ENCODE measurements around the gene OTULIN. TPM values are rescaled to one million over a fixed set of nuclear protein-coding genes. Genes with fewer than 3 reads are reported as not detected.

OTULIN gene
- total and polyA plus RNA-seq, 2 of the 13 experiments (the other 11 are each of a cell fraction or from before 2014, with no cell fraction given): 7.0 to 34.8 TPM

GRCh38 chr5:14679595-14679994 is 15.1 kb downstream of the OTULIN start:
- Histone ChIP-seq H3K4me1 (ENCODE audit: insufficient read depth, low read length) (no peaks in the 10 kb centered on the region), H3K27ac (ENCODE audit: extremely low read length, insufficient read depth, low read length) (no peak overlapping the region), H3K79me2 (ENCODE audit: insufficient read depth, low read length) (peaks cover 31% of the 10 kb centered on the region), H2AFZ (ENCODE audit: low read length) (no peak overlapping the region), H3K4me2 (ENCODE audit: low read depth, low read length) (no peak overlapping the region), H3K9ac (ENCODE audit: insufficient read depth, low read depth, low read length) (no peak overlapping the region), H3K9me3 (ENCODE audit: low read length) (no peaks in the 10 kb centered on the region), H4K20me1 (ENCODE audit: insufficient read depth, low read length) (no peaks in the 10 kb centered on the region), H3K36me3 (replicated peaks in 1 of 2; ENCODE audit: control insufficient read depth in 1 of 2, insufficient read depth in 2 of 2, low read length in 2 of 2) (peaks cover 23 to 78% of the 10 kb centered on the region in 2 experiments), H3K27me3 (ENCODE audit: control insufficient read depth in 1 of 2, insufficient read depth in 2 of 2, low read length in 2 of 2) (no peaks in the 10 kb centered on the region), H3K4me3 (replicated peaks in 1 of 3; ENCODE audit: insufficient read depth in 1 of 3, low read depth in 2 of 3, low read length in 3 of 3) (no peak overlapping the region)
- TF ChIP-seq NR1H2 (CRISPR knock-in tag; IDR thresholded peaks at IDR 0.05; ENCODE audit: borderline replicate concordance, low read depth) (no peak), GTF2F1 (IDR thresholded peaks at IDR 0.05; ENCODE audit: low read length) (no peak), GMEB2 (CRISPR knock-in tag; IDR thresholded peaks at IDR 0.05; ENCODE audit: low read depth) (no peak), TMF1 (CRISPR knock-in tag; IDR thresholded peaks at IDR 0.05; ENCODE audit: low read depth) (no peak)
- DNase-seq (ENCODE audit: low spot score): no peak
- no peak for ATAC-seq
- intact Hi-C loops (cut with micrococcal nuclease; ENCODE audit: unreplicated experiment): no loop called here
- in situ Hi-C loops (cut with HindIII; ENCODE audit: extremely low pct_ligation_motif_present, low pct_unique_long_range_greater_than_20kb): no loop called here
- no peak for FAIRE-seq
- ChIA-PET POLR2A (no interaction called here), CTCF (ENCODE audit: low intra/inter-chr PET ratio, low total read pairs) (no interaction called here)
- BruUV-seq (replicated peaks): no TSS peak
- 90% methylated on average over 1 of the region's 1 CpG for WGBS (ENCODE audit: low lambda C conversion rate)

- 98% methylated on average over 9 of the region's 10 CpGs for WGBS (ENCODE audit: low lambda C conversion rate)
- in situ Hi-C loops (cut with HindIII; ENCODE audit: extremely low pct_ligation_motif_present, low pct_unique_long_range_greater_than_20kb) (no loop called here), intact Hi-C loops (cut with micrococcal nuclease; ENCODE audit: unreplicated experiment) (no loop called here)
- ATAC-seq (no peak), DNase-seq (ENCODE audit: low spot score) (no peak), FAIRE-seq (no peak)
- no peak for TF ChIP-seq ATF7-NPFF (CRISPR knock-in tag; IDR thresholded peaks at IDR 0.05; ENCODE audit: low read depth)
- H3K4me3 ChIP-seq (replicated peaks in 1 of 3; ENCODE audit: insufficient read depth in 1 of 3, low read depth in 2 of 3, low read length in 3 of 3): no peak overlapping the region
- no peaks in the 10 kb centered on the region for H3K27me3 ChIP-seq (ENCODE audit: control insufficient read depth in 1 of 2, insufficient read depth in 2 of 2, low read length in 2 of 2)
- H3K27ac ChIP-seq (ENCODE audit: extremely low read length, insufficient read depth, low read length): no peak overlapping the region
- H3K9me3 ChIP-seq (ENCODE audit: low read length): no peaks in the 10 kb centered on the region
- no peak overlapping the region for H3K4me2 ChIP-seq (ENCODE audit: low read depth, low read length)
- H2AFZ ChIP-seq (ENCODE audit: low read length): no peak overlapping the region
- no TSS peak for BruUV-seq (replicated peaks)
- POLR2A ChIA-PET: no interaction called here
- no peaks in the 10 kb centered on the region for H4K20me1 ChIP-seq (ENCODE audit: insufficient read depth, low read length)
- CTCF ChIA-PET (ENCODE audit: low intra/inter-chr PET ratio, low total read pairs): no interaction called here
- H3K4me1 ChIP-seq (ENCODE audit: insufficient read depth, low read length): no peaks in the 10 kb centered on the region
- H3K36me3 ChIP-seq (replicated peaks in 1 of 2; ENCODE audit: control insufficient read depth in 1 of 2, insufficient read depth in 2 of 2, low read length in 2 of 2): peaks cover 25 to 69% of the 10 kb centered on the region in 2 experiments
- peaks cover 14% of the 10 kb centered on the region for H3K79me2 ChIP-seq (ENCODE audit: insufficient read depth, low read length)
- H3K9ac ChIP-seq (ENCODE audit: insufficient read depth, low read depth, low read length): no peak overlapping the region
These were observed 16.8 kb downstream of the OTULIN start for GRCh38 chr5:14681236-14681752.

Data from HepG2 (cell line).